ENCODE results near the gene FAM78A. TPM values are rescaled to one million over a fixed set of nuclear protein-coding genes. Genes with fewer than 3 reads are reported as not detected.

The FAM78A gene
- total RNA-seq (2021; fragmentation: NEBNext Ultra II Directional; extraction: Animal tissue kit (Norgen Biotek cat#: 25700)) (3.1 and 3.5 TPM in 2 replicates), polyA plus RNA-seq (2011; rRNA removed) (3.1 and 4.1 TPM in 2 replicates), polyA minus RNA-seq (2011; rRNA and poly(A)+ RNA removed) (3.0 and 3.1 TPM in 2 replicates)
- polyA plus RNA-seq (2011; cell fraction: cytosol; rRNA removed) = 2.5 TPM
- 5.1 TPM for polyA plus RNA-seq (2011; cell fraction: nucleus; rRNA removed)
- polyA plus RNA-seq (2012, experiment 1 of 2) = 2.3 to 3.0 TPM (median 2.9 TPM) in 4 replicates
- polyA plus RNA-seq (2012, experiment 2 of 2) = 3.0 TPM
- polyA plus RNA-seq (2013, experiment 1 of 2) = 1.2 TPM
- 1.4 TPM for polyA plus RNA-seq (2013, experiment 2 of 2)
- 2.4 TPM for polyA minus RNA-seq (2011; cell fraction: cytosol; rRNA and poly(A)+ RNA removed)
- polyA minus RNA-seq (2011; cell fraction: nucleus; rRNA and poly(A)+ RNA removed) = 1.7 TPM
- long read RNA-seq, experiment 1, partial matches to known transcripts = 0 of 3 reads
- long read RNA-seq, experiment 1, other reads (novel, unspliced or antisense) = 0 of 3 reads
- long read RNA-seq, experiment 2 = 0 reads

- H2BK5ac ChIP-seq (ENCODE audit: low read depth, low read length) = no peak within 1 kb of the TSS
- H2AK5ac ChIP-seq (ENCODE audit: low read depth, low read length) = 0 out of 2 replicates have a peak within 1 kb of the TSS, but pooled peaks have one; percentile 16
- no peak within 1 kb of the TSS for H3K9ac ChIP-seq (replicated peaks in 1 of 4; ENCODE audit: extremely low read depth in 1 of 4, low read depth in 3 of 4, low read length in 3 of 4)
- peaks cover 2 to 21% (median 13%) of the 10 kb centered on the region in 4 experiments; a peak in 6 of 7 replicates for H3K27me3 ChIP-seq (replicated peaks in 1 of 4; ENCODE audit: control insufficient read depth in 3 of 4, extremely low read depth in 1 of 4, insufficient read depth in 3 of 4, low read length in 3 of 4)
- no peak within 1 kb of the TSS for H2BK120ac ChIP-seq (replicated peaks; ENCODE audit: low read depth, low read length)
- peak within 1 kb of the TSS; percentile 42 to 72 (median 47) for H3K4me3 ChIP-seq (ENCODE audit: extremely low read depth in 1 of 4, insufficient read depth in 2 of 4, low read depth in 3 of 4, low read length in 4 of 4)
- no peak for TF ChIP-seq RFX5 (IDR thresholded peaks at IDR 0.05; ENCODE audit: borderline replicate concordance, low read depth, low read length)
- TF ChIP-seq SUZ12 (IDR thresholded peaks at IDR 0.05; ENCODE audit: low read length) = peak; percentile 65
- peak; percentile 58 for TF ChIP-seq EZH2 (IDR thresholded peaks at IDR 0.05; ENCODE audit: low read depth, low read length, severe bottlenecking)
- no peak for TF ChIP-seq RAD21 (IDR thresholded peaks at IDR 0.05 in 1 of 2, conservative IDR thresholded peaks at IDR 0.05 in 1 of 2; ENCODE audit: low read depth in 2 of 2, low read length in 2 of 2)
- no peak for TF ChIP-seq SAP30 (IDR thresholded peaks at IDR 0.05; ENCODE audit: insufficient read depth, insufficient replicate concordance, low read length)
- TF ChIP-seq RNF2 (IDR thresholded peaks at IDR 0.05; ENCODE audit: borderline replicate concordance, low read depth, low read length, missing control alignments, poor library complexity, severe bottlenecking) = no peak
- ChIA-PET CTCF (ENCODE audit: partially characterized antibody) (interaction anchor here (0.7 to 2.3 kb wide), 8 partner anchors 8 to 95 kb away, joined by 3 to 14 read pairs (median 4); no protein-coding TSS in a partner anchor), POLR2A (ENCODE audit: partially characterized antibody) (interaction anchor here (1.6 kb wide), 1 partner anchor 12 kb away, joined by 8 read pairs; the partner anchor contains the start of gene PLPP7)
- H2AFZ ChIP-seq (ENCODE audit: low read length) = no peak within 1 kb of the TSS
- H3K9me3 ChIP-seq (ENCODE audit: insufficient read depth in 2 of 2, low read depth in 1 of 2, low read length in 1 of 2) = no peaks in the 10 kb centered on the region
- no peaks in the 10 kb centered on the region for H3K36me3 ChIP-seq (ENCODE audit: control insufficient read depth in 2 of 4, insufficient read depth in 4 of 4, low read length in 3 of 4)
- no peak within 1 kb of the TSS for H4K91ac ChIP-seq (replicated peaks; ENCODE audit: insufficient read length, low read length)
- H3K79me2 ChIP-seq (ENCODE audit: control insufficient read depth in 1 of 2, insufficient read depth in 2 of 2, low read length in 2 of 2) = no peaks in the 10 kb centered on the region
- no peak within 1 kb of the TSS for H3K56ac ChIP-seq (replicated peaks; ENCODE audit: insufficient read length, low read depth, low read length)
- no peak within 1 kb of the TSS for H3K27ac ChIP-seq (ENCODE audit: low read depth, low read length)
- H3K23me2 ChIP-seq (ENCODE audit: low read depth, low read length) = peaks cover 2% of the 10 kb centered on the region; the same call in 1 of the 2 replicates
- H3K4me1 ChIP-seq (replicated peaks in 1 of 4; ENCODE audit: control insufficient read depth in 3 of 4, insufficient read depth in 4 of 4, low read length in 3 of 4) = peaks cover 0 to 15% (median 7%) of the 10 kb centered on the region in 4 experiments; a peak in 5 of 7 replicates
- no peak within 1 kb of the TSS for H4K8ac ChIP-seq (ENCODE audit: extremely low read depth, insufficient read depth, low read length)
- DNase-seq (ENCODE audit: low read depth in 1 of 2, low spot score in 2 of 2) (no peak), FAIRE-seq (no peak)
- peak within 1 kb of the TSS; percentile 55 to 90 for H3K4me2 ChIP-seq (ENCODE audit: insufficient read depth in 1 of 2, low read depth in 2 of 2, low read length in 2 of 2)
- no peak within 1 kb of the TSS for H3K23ac ChIP-seq (ENCODE audit: insufficient read length)
- no peak within 1 kb of the TSS for H4K5ac ChIP-seq (ENCODE audit: insufficient read length, low read depth, low read length)
- H3K4ac ChIP-seq (replicated peaks; ENCODE audit: insufficient read length, low read depth, low read length) = no peak within 1 kb of the TSS
- H2BK15ac ChIP-seq (ENCODE audit: low read length) = peak within 1 kb of the TSS; percentile 72
- no peak within 1 kb of the TSS for H3K18ac ChIP-seq (ENCODE audit: extremely low read depth, low read length)
- H4K20me1 ChIP-seq (replicated peaks in 1 of 2; ENCODE audit: control insufficient read depth in 1 of 2, insufficient read depth in 2 of 2, low read length in 2 of 2) = no peaks in the 10 kb centered on the region
- WGBS, 2 experiments (ENCODE audit: extremely low coverage in 1 of 2, insufficient coverage in 1 of 2, insufficient read length in 1 of 2, insufficient replicate concordance in 2 of 2, low coverage in 1 of 2, low lambda C conversion rate in 2 of 2, missing lambda C conversion rate in 1 of 2) = 30% methylated on average over 38 of the region's 76 CpGs; no CpG with 5 or more reads in 1 of the 2 experiments
- H3K79me1 ChIP-seq (ENCODE audit: low read depth, low read length) = no peaks in the 10 kb centered on the region
- no peak within 1 kb of the TSS for H2BK12ac ChIP-seq (ENCODE audit: low read depth, low read length)
- no peak within 1 kb of the TSS for H3K14ac ChIP-seq (ENCODE audit: insufficient read length)
- H2BK20ac ChIP-seq (ENCODE audit: low read length) = no peak within 1 kb of the TSS
Measured at GRCh38 chr9:131276094-131276888, at the start of gene FAM78A. FAM78A (minus strand) TSS chr9:131276510; CDS start chr9:131276179, 331 bp downstream.

Data from H1 (cell line).